Endothelial cell of umbilical vein (primary cell): ENCODE results near the gene CDX2.

Experiments
- POLR2AphosphoS5 ChIP-seq: IDR thresholded peaks from 2 replicates; pipeline ENCODE4 v1.6.1; 2012; ENCODE audit warnings: low read depth, mild to moderate bottlenecking, control low read depth, low read length, moderate library complexity; ENCODE audit not compliant: insufficient read depth
- TF ChIP-seq, protein P1 (sequence below), 2 donors: IDR thresholded peaks; 1 replicate in 1 of 2; 2 replicates in 1 of 2; pipeline ENCODE4 v1.5.1; 2011; ENCODE audit warnings: low read length in 2 of 2, mild to moderate bottlenecking in 2 of 2, moderate library complexity in 2 of 2, control low read depth in 1 of 2, inconsistent platforms in 1 of 2, low read depth in 1 of 2; ENCODE audit not compliant: insufficient read depth in 1 of 2; ENCODE audit errors: extremely low read depth in 1 of 2

DNA sequence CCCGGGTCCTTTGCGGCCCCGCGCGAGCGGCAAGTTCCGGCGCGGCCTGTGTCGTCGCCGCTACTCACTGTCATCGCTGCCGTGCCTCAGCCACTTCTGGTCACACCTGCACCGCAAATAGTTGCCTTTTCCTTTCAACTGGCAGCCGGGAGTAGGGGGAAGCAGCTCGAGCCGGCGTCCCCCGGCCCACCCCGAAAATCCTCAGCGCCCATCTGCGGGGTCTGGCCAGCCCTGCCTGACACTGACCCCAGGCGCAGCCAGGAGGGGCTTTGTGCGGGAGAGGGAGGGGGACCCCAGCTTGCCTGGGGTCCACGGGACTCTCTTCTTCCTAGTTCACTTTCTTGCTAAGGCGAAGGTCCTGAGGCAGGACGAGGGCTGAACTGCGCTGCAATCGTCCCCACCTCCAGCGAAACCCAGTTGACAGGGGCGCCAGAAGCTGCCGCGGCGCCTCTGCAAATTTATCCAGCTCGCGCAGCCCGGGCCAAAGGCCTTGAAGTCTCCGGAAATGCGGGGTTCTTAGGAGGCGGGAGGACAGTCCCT, 47.6 kb downstream of the CDX2 start:
- TF ChIP-seq, protein P1, sequence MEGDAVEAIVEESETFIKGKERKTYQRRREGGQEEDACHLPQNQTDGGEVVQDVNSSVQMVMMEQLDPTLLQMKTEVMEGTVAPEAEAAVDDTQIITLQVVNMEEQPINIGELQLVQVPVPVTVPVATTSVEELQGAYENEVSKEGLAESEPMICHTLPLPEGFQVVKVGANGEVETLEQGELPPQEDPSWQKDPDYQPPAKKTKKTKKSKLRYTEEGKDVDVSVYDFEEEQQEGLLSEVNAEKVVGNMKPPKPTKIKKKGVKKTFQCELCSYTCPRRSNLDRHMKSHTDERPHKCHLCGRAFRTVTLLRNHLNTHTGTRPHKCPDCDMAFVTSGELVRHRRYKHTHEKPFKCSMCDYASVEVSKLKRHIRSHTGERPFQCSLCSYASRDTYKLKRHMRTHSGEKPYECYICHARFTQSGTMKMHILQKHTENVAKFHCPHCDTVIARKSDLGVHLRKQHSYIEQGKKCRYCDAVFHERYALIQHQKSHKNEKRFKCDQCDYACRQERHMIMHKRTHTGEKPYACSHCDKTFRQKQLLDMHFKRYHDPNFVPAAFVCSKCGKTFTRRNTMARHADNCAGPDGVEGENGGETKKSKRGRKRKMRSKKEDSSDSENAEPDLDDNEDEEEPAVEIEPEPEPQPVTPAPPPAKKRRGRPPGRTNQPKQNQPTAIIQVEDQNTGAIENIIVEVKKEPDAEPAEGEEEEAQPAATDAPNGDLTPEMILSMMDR (IDR thresholded peaks at IDR 0.05; ENCODE audit: extremely low read depth in 1 of 2, insufficient read depth in 1 of 2, low read depth in 1 of 2, low read length in 2 of 2), result no peak
- TF ChIP-seq POLR2AphosphoS5, result no peak
